Colonic mucosa (tissue), 4 donors: ENCODE measurements around the gene ADAMTS16. TPM values are rescaled to one million over a fixed set of nuclear protein-coding genes. Genes with fewer than 3 reads are reported as not detected.

Experiments
- DNase-seq: peaks from one replicate; pipeline ENCODE4 v3.0.0-alpha.2; 2020
- H3K27ac ChIP-seq: fragments of 200-600 bp; one replicate; pipeline ENCODE4 v1.8.0; 2021
- H3K27me3 ChIP-seq: fragments of 200-600 bp; one replicate; pipeline ENCODE4 v1.8.0; 2021
- H3K36me3 ChIP-seq: fragments of 200-600 bp; one replicate; pipeline ENCODE4 v1.8.0; 2021
- H3K4me1 ChIP-seq: fragments of 200-600 bp; one replicate; pipeline ENCODE4 v1.8.0; 2021; ENCODE audit warnings: mild to moderate bottlenecking
- H3K4me3 ChIP-seq: fragments of 200-600 bp; one replicate; pipeline ENCODE4 v1.8.0; 2021
- H3K9ac ChIP-seq, 2 donors: one replicate each; pipeline ENCODE4 v1.7.0; 2013; ENCODE audit warnings: control low read depth in 2 of 2, low read depth in 2 of 2, low read length in 2 of 2
- H3K9me3 ChIP-seq: fragments of 200-600 bp; one replicate; pipeline ENCODE4 v1.8.0; 2021
- intact Hi-C: fragments of 100-400 bp; cut with DNase I; formaldehyde crosslinking; loops from one replicate; pipeline ENCODE4 v1.14.1; 2022
- total RNA-seq, 2 donors: library from RNA; stranded (reverse); fragmentation: NEBNext Ultra II Directional in 1 of 2; extraction: Animal tissue kit (Norgen Biotek cat#: 25700) in 1 of 2; gene quantifications; one replicate each; pipeline ENCODE4 v1.2.1, GENCODE V29; 2021
- TF ChIP-seq, protein P1 (sequence below): fragments of 200-600 bp; IDR thresholded peaks from one replicate; pipeline ENCODE4 v1.8.0; 2022; ENCODE audit warnings: antibody characterized with exemption, mild to moderate bottlenecking
- donor health status: healthy.
- donor health status: DM: no; HTN: no; CAD: no.
- donor health status: DM: no; HTN: no; CAD: no.

The ADAMTS16 gene
- total RNA-seq, 2 donors from 2014 or later: 0.16 TPM; not detected in 1

DNA sequence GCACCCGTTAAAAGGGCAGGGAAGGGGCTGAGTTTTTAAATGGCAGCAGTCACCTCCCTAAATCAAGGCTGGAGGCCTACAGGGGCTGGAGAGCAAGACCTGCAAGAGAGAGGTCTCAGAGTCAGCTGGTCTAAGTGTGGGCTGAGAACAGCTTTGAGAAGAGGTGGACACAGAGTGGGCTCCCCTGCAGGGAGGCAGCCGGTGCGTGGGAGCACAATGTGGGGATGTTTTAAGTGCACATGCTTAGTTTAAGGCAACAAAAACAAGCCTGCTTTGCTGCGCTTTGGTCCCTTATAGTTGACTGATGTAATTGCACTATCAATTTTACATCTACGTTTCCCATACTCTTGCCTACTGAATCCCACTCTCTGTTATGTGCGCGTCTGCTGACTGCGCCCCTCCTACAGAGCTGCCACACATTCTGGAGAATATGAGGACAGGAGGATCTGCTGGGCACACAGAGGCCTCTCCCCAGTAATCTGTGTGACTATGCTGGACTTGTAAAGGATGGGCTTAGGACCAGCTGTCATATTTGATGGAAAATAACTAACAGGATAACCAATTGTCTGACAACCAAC is 220.3 kb downstream of the ADAMTS16 start:
- H3K27ac ChIP-seq: no peak overlapping the region
- H3K9ac ChIP-seq: no peak overlapping the region
- TF ChIP-seq, protein P1, sequence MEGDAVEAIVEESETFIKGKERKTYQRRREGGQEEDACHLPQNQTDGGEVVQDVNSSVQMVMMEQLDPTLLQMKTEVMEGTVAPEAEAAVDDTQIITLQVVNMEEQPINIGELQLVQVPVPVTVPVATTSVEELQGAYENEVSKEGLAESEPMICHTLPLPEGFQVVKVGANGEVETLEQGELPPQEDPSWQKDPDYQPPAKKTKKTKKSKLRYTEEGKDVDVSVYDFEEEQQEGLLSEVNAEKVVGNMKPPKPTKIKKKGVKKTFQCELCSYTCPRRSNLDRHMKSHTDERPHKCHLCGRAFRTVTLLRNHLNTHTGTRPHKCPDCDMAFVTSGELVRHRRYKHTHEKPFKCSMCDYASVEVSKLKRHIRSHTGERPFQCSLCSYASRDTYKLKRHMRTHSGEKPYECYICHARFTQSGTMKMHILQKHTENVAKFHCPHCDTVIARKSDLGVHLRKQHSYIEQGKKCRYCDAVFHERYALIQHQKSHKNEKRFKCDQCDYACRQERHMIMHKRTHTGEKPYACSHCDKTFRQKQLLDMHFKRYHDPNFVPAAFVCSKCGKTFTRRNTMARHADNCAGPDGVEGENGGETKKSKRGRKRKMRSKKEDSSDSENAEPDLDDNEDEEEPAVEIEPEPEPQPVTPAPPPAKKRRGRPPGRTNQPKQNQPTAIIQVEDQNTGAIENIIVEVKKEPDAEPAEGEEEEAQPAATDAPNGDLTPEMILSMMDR: no peak

DNA sequence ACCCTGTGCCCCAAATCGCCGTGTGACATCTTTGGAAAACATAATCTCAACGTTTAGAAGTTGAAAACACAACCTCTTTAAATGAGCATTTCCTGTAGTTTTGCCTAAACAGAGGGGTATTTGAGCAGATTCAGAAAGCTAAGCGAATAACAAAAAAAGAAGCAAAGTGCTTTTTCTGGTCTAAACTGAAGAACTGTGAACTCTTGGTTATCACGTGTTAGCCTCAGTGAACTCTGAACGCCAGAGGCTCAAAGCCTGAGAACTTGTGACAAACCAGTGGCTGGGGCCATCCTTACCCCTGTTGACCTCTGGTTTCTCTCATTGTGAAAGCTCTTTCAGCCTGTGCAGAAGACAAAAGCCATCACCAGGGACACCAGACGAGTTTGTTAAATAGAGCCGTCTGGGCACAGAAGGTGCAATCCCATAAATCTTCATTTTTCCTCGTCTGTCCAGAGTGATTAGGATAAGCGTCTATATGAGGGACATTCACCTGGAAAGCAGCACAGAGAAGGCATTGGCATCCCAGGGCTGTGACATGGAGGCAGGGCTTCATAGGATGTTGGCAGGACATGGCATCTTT is 220.9 kb downstream of the ADAMTS16 start:
- H3K27ac ChIP-seq: no peak overlapping the region
- no peak for DNase-seq
- intact Hi-C loops: no loop called here
- TF ChIP-seq, protein P1: no peak
- no peaks in the 10 kb centered on the region for H3K4me1 ChIP-seq
- no peak overlapping the region for H3K9ac ChIP-seq
- H3K36me3 ChIP-seq: no peaks in the 10 kb centered on the region
- no peaks in the 10 kb centered on the region for H3K9me3 ChIP-seq
- H3K4me3 ChIP-seq: no peak overlapping the region
- no peaks in the 10 kb centered on the region for H3K27me3 ChIP-seq

More for the DNA sequence above, 220.3 kb downstream of the ADAMTS16 start:
- no peak overlapping the region for H3K4me3 ChIP-seq
- H3K36me3 ChIP-seq: no peaks in the 10 kb centered on the region
- no peak for DNase-seq
- H3K9me3 ChIP-seq: no peaks in the 10 kb centered on the region
- intact Hi-C loops: no loop called here
- H3K4me1 ChIP-seq: no peaks in the 10 kb centered on the region
- no peaks in the 10 kb centered on the region for H3K27me3 ChIP-seq

DNA sequence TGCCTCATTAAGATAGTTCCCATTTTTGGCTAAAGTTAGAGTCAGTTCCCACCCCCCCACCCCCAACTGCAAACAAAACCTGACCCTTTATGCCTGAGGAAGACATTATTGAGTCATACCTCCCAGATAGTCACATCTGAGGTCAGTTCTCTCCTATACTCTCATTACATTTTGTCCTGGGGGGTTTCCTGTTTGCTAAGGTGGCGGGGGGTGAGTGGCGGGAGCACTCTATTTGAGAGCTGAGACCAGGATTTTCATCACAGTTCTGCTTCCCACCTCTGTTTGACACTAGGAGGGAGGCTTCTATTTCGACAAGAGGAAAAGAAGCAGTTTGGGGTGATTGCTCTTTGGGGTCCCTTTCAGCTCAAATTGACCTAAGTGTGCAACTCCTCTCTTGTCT is 222.9 kb downstream of the ADAMTS16 start:
- intact Hi-C loops: no loop called here
- TF ChIP-seq, protein P1: no peak

DNA sequence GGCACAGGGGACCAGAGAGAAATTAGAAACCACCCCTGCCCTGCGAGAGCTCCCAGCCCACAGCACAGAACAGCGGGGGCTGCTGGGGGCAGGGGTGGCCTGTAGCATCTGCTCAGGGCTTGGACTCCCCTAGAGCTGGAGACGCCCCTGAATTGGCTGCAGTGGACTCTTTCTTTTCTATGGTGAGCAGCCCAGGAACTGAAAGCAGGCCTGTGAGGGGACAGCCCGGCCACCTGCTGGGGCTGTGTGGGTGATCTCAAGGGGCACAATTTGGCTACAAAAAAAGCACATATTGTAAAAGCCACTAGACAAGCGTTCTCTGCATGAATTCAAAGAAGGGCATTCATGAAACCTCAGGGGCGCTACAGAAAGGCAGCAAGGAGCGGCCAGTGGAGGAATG is 224.8 kb downstream of the ADAMTS16 start:
- Histone ChIP-seq H3K4me3 (no peak overlapping the region), H3K9me3 (no peaks in the 10 kb centered on the region), H3K36me3 (no peaks in the 10 kb centered on the region), H3K27ac (no peak overlapping the region), H3K27me3 (no peaks in the 10 kb centered on the region), H3K4me1 (no peaks in the 10 kb centered on the region), H3K9ac (no peak overlapping the region)
- no peak for DNase-seq
- intact Hi-C loops: no loop called here
- TF ChIP-seq, protein P1: no peak

More for the DNA sequence above, 222.9 kb downstream of the ADAMTS16 start:
- Histone ChIP-seq H3K9me3 (no peaks in the 10 kb centered on the region), H3K36me3 (no peaks in the 10 kb centered on the region), H3K4me1 (no peaks in the 10 kb centered on the region), H3K9ac (no peak overlapping the region), H3K27ac (no peak overlapping the region), H3K4me3 (no peak overlapping the region), H3K27me3 (no peaks in the 10 kb centered on the region)
- DNase-seq: no peak

DNA sequence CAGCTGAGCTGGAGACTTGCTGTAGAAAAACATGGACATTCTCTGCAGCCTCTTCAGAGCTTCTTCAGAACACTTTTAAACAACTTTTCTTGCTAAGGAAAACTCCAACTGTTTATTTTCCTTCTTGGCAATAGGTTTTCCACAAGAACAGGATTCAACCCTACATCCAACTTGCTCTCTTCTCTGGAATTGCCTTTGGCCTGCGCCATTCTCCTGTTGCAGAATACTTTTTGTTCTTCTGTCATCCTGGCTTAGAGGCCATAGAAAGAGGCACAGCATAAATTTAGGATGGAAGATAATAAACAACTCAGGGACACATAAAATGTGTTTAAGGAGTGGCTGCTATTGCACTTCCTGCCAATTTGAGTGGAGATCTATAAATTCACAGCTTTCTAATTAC is 227.6 kb downstream of the ADAMTS16 start:
- no peaks in the 10 kb centered on the region for H3K4me1 ChIP-seq

More for the DNA sequence above, 227.6 kb downstream of the ADAMTS16 start:
- TF ChIP-seq, protein P1: no peak
- no peaks in the 10 kb centered on the region for H3K27me3 ChIP-seq
- no peaks in the 10 kb centered on the region for H3K9me3 ChIP-seq
- no peak overlapping the region for H3K4me3 ChIP-seq
- H3K9ac ChIP-seq: no peak overlapping the region
- intact Hi-C loops: no loop called here
- no peaks in the 10 kb centered on the region for H3K36me3 ChIP-seq
- H3K27ac ChIP-seq: no peak overlapping the region
- no peak for DNase-seq
